ENCODE data around the gene STRN4. TPM values are rescaled to one million over a fixed set of nuclear protein-coding genes. Genes with fewer than 3 reads are reported as not detected.

Gene STRN4
- total and polyA plus RNA-seq, 7 donors: 28.6 to 72.3 (median 46.2) TPM

GRCh38 chr19:46785980-46786235, 39.7 kb upstream of the STRN4 start:
- no peak for DNase-seq
- Histone ChIP-seq H3K36me3 (ENCODE audit: insufficient read depth in 1 of 2, low read depth in 1 of 2) (peaks cover 0 to 1% of the 10 kb centered on the region in 2 donors), H3K4me1 (peaks cover 9% of the 10 kb centered on the region), H3K27me3 (ENCODE audit: insufficient read depth in 3 of 3, low read length in 2 of 3) (peaks cover 0 to 24% (median 4%) of the 10 kb centered on the region in 3 donors), H3K9me3 (no peaks in the 10 kb centered on the region), H3K27ac (peak overlapping the region; percentile 65), H3K4me3 (peak overlapping the region; percentile 67)
- intact Hi-C loops (cut with DNase I): loop anchor here in 1 of 2 donors (5.0 kb wide), 1 partner anchor 41 kb away; no protein-coding TSS in a partner anchor
- 48 to 81% (median 52%) methylated on average over 4 of the region's 4 CpGs for WGBS, 3 donors
- ATAC-seq: no peak
- no peak for TF ChIP-seq CTCF (IDR thresholded peaks at IDR 0.05)

- Histone ChIP-seq H3K4me1 (peaks cover 9% of the 10 kb centered on the region), H3K27me3 (ENCODE audit: insufficient read depth in 3 of 3, low read length in 2 of 3) (peaks cover 0 to 27% (median 4%) of the 10 kb centered on the region in 3 donors), H3K9me3 (no peaks in the 10 kb centered on the region), H3K27ac (peak overlapping the region; percentile 65), H3K4me3 (peak overlapping the region; percentile 67), H3K36me3 (ENCODE audit: insufficient read depth in 1 of 2, low read depth in 1 of 2) (peaks cover 0 to 5% of the 10 kb centered on the region in 2 donors)
- DNase-seq (no peak), ATAC-seq (no peak)
- intact Hi-C loops (cut with DNase I): loop anchor here in 1 of 2 donors (5.0 kb wide), 1 partner anchor 42 kb away; no protein-coding TSS in a partner anchor
- WGBS, 3 donors: 67 to 77% (median 76%) methylated on average over 19 of the region's 19 CpGs
- TF ChIP-seq CTCF (IDR thresholded peaks at IDR 0.05): no peak
Measured at GRCh38 chr19:46785054-46785979, 39.1 kb upstream of the STRN4 start.

GRCh38 chr19:46784262-46785053, 38.2 kb upstream of the STRN4 start:
- no peak for TF ChIP-seq CTCF (IDR thresholded peaks at IDR 0.05)
- Histone ChIP-seq H3K27me3 (ENCODE audit: insufficient read depth in 3 of 3, low read length in 2 of 3) (peaks cover 0 to 27% (median 4%) of the 10 kb centered on the region in 3 donors), H3K4me3 (peak overlapping the region; percentile 37), H3K9me3 (no peaks in the 10 kb centered on the region), H3K36me3 (ENCODE audit: insufficient read depth in 1 of 2, low read depth in 1 of 2) (peaks cover 0 to 5% of the 10 kb centered on the region in 2 donors), H3K27ac (peak overlapping the region; percentile 23), H3K4me1 (peaks cover 9% of the 10 kb centered on the region)
- WGBS, 3 donors: 43 to 64% (median 50%) methylated on average over 17 of the region's 17 CpGs
- peak in 2 of 4 donors; percentile 36 to 50 for ATAC-seq
- DNase-seq: peak; percentile 72 to 81
- intact Hi-C loops (cut with DNase I): loop anchor here in 1 of 2 donors (5.0 kb wide), 1 partner anchor 43 kb away; no protein-coding TSS in a partner anchor

- H3K27me3 ChIP-seq (ENCODE audit: insufficient read depth in 3 of 3, low read length in 2 of 3): peaks cover 0 to 27% (median 4%) of the 10 kb centered on the region in 3 donors
- WGBS, 3 donors: 36 to 55% (median 53%) methylated on average over 2 of the region's 2 CpGs
- peaks cover 9% of the 10 kb centered on the region for H3K4me1 ChIP-seq
- H3K36me3 ChIP-seq (ENCODE audit: insufficient read depth in 1 of 2, low read depth in 1 of 2): peaks cover 0 to 6% of the 10 kb centered on the region in 2 donors
- no peak for ATAC-seq
- no peak overlapping the region for H3K27ac ChIP-seq
- no peak for DNase-seq
- H3K9me3 ChIP-seq: no peaks in the 10 kb centered on the region
- intact Hi-C loops (cut with DNase I): no loop called here
- no peak for TF ChIP-seq CTCF (IDR thresholded peaks at IDR 0.05)
- H3K4me3 ChIP-seq: no peak overlapping the region
Measured at GRCh38 chr19:46783670-46784069, 37.4 kb upstream of the STRN4 start.

Data from psoas muscle (tissue), 8 donors.